ENCODE measurements around the gene TNNT1. TPM values are rescaled to one million over a fixed set of nuclear protein-coding genes. Genes with fewer than 3 reads are reported as not detected.
"Not testable (repeated sequence)": the region's sequence is repeated elsewhere in the genome, so short reads cannot be mapped to it uniquely, and the experiment has no call there.

TNNT1 gene
- total RNA-seq, 1 donor from 2014 or later = 8.3 TPM

DNA sequence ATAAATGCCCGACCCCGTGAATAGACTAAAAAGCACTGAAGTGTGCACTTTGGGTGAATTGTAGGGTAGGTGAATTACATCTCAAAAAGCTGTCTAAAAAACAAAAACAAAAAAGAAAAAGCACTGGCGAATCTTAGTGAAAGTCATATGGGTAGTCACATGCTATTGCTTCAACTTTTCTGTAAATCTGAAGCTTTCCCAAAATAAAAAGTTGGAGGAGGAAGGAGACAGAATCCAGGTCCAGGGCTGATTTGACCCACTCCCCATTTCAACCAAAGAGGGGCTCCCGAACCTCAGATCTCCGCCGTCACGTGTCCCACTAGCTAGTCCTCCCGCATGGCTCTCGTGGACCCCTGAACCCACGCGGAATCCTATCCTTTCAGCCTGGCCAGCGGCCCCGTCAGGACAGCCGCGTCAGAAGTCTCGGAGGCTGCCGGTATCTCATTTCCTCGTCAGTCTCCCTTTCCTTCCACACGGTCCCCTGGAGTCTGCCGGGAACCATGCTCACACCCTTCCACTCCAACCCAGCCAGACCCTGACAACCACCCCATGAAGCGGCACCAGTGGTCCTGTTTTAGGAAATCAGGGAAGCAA is 37.7 kb downstream of the TNNT1 start:
- Mint-ChIP-seq H3K9me3 (ENCODE audit: unreplicated experiment) (no peaks in the 10 kb centered on the region), H3K27me3 (ENCODE audit: low read depth, unreplicated experiment) (no peaks in the 10 kb centered on the region), H3K27ac (ENCODE audit: unreplicated experiment) (no peak overlapping the region), H3K4me1 (ENCODE audit: low read depth, unreplicated experiment) (peaks cover 12% of the 10 kb centered on the region), H3K36me3 (ENCODE audit: low read depth, unreplicated experiment) (peaks cover 4% of the 10 kb centered on the region), H3K4me3 (ENCODE audit: unreplicated experiment) (no peak overlapping the region)
- Histone ChIP-seq H3K4me3 (ENCODE audit: insufficient read depth, low read depth, low read length) (no peak overlapping the region), H3K36me3 (ENCODE audit: insufficient read depth, low read length) (no peaks in the 10 kb centered on the region), H3K27ac (ENCODE audit: low read depth, low read length) (no peak overlapping the region), H4K20me1 (ENCODE audit: insufficient read depth, low read length) (peaks cover 83% of the 10 kb centered on the region), H3K9me3 (ENCODE audit: insufficient read depth, low read depth, low read length) (no peaks in the 10 kb centered on the region), H3K79me2 (ENCODE audit: insufficient read depth, low read length) (peaks cover 77% of the 10 kb centered on the region), H3K4me1 (ENCODE audit: insufficient read depth, low read length) (peaks cover 31% of the 10 kb centered on the region), H3K27me3 (ENCODE audit: insufficient read depth, low read length) (no peaks in the 10 kb centered on the region), H3K4me2 (ENCODE audit: low read length) (no peak overlapping the region), H2AFZ (ENCODE audit: low read depth, low read length) (no peak overlapping the region), H3K9ac (ENCODE audit: low read length) (no peak overlapping the region)
- FAIRE-seq (no peak), DNase-seq (ENCODE audit: low read depth) (no peak)
- no peak for TF ChIP-seq EZH2 (IDR thresholded peaks at IDR 0.05; ENCODE audit: insufficient read depth, low read length)

DNA sequence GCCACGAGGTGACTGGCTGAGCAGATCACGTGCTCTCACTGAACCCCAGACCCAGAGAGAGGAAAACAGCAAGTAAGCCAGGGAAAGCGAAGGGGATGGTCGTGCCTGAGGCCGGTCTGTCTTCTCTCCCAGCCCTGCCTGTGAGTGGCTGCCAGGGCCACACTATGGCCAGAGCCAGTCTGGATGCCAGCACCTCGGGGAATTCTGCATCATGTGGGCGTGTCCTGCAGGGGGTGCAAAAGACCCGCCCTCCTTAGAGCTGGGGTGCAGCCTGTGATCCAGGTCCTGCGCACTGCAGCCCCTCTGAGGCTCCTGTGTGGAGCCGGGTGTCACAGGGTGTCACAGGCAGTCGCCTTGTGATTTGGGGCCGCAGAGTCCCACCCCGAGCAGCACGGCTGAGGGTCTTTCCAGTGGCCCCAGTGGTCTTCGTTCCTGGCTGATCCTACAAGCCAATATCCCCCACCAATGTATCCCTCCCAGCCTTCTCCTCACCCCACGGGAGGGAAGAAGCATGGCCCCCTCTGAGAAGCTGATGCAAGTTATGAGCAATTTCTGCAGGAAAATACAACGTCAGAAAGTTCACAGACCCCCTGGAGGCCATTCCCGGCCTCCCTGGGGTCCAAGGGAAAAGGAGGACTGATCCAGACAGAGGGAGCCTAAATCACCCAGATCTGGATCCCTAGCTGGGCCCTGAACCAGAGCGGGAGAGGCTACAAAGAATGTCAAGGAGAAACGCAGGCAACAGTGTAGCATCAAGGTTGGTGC is 39.3 kb downstream of the TNNT1 start:
- Histone ChIP-seq H3K9ac (ENCODE audit: low read length) (no peak overlapping the region), H3K27ac (ENCODE audit: low read depth, low read length) (no peak overlapping the region), H4K20me1 (ENCODE audit: insufficient read depth, low read length) (peaks cover 81% of the 10 kb centered on the region), H3K27me3 (ENCODE audit: insufficient read depth, low read length) (no peaks in the 10 kb centered on the region), H3K4me1 (ENCODE audit: insufficient read depth, low read length) (peaks cover 18% of the 10 kb centered on the region), H3K4me2 (ENCODE audit: low read length) (no peak overlapping the region), H3K79me2 (ENCODE audit: insufficient read depth, low read length) (peaks cover 73% of the 10 kb centered on the region), H2AFZ (ENCODE audit: low read depth, low read length) (no peak overlapping the region), H3K36me3 (ENCODE audit: insufficient read depth, low read length) (no peaks in the 10 kb centered on the region), H3K9me3 (ENCODE audit: insufficient read depth, low read depth, low read length) (no peaks in the 10 kb centered on the region), H3K4me3 (ENCODE audit: insufficient read depth, low read depth, low read length) (no peak overlapping the region)
- DNase-seq (ENCODE audit: low read depth) (no peak), FAIRE-seq (no peak)
- TF ChIP-seq, protein P1, sequence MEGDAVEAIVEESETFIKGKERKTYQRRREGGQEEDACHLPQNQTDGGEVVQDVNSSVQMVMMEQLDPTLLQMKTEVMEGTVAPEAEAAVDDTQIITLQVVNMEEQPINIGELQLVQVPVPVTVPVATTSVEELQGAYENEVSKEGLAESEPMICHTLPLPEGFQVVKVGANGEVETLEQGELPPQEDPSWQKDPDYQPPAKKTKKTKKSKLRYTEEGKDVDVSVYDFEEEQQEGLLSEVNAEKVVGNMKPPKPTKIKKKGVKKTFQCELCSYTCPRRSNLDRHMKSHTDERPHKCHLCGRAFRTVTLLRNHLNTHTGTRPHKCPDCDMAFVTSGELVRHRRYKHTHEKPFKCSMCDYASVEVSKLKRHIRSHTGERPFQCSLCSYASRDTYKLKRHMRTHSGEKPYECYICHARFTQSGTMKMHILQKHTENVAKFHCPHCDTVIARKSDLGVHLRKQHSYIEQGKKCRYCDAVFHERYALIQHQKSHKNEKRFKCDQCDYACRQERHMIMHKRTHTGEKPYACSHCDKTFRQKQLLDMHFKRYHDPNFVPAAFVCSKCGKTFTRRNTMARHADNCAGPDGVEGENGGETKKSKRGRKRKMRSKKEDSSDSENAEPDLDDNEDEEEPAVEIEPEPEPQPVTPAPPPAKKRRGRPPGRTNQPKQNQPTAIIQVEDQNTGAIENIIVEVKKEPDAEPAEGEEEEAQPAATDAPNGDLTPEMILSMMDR (IDR thresholded peaks at IDR 0.05; ENCODE audit: insufficient read depth, low read depth, low read length) = no peak
- TF ChIP-seq EZH2 (IDR thresholded peaks at IDR 0.05; ENCODE audit: insufficient read depth, low read length) = no peak
- Mint-ChIP-seq H3K4me1 (ENCODE audit: low read depth, unreplicated experiment) (peaks cover 9% of the 10 kb centered on the region), H3K4me3 (ENCODE audit: unreplicated experiment) (peak overlapping the region; percentile 62), H3K27me3 (ENCODE audit: low read depth, unreplicated experiment) (no peaks in the 10 kb centered on the region), H3K36me3 (ENCODE audit: low read depth, unreplicated experiment) (peaks cover 5% of the 10 kb centered on the region), H3K9me3 (ENCODE audit: unreplicated experiment) (no peaks in the 10 kb centered on the region), H3K27ac (ENCODE audit: unreplicated experiment) (no peak overlapping the region)

DNA sequence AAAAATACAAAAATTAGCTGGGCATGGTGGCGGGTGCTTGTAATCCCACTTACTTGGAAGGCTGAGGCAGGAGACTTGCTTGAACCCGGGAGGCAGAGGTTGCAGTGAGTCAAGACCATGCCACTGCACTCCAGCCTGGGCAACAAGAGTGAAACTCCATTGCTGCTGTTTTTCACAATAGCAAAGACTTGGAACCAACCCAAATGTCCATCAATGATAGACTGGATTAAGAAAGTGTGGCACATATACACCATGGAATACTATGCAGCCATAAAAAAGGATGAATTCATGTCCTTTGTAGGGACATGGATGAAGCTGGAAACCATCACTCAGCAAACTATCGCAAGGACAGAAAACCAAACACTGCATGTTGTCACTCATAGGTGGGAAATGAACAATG is 41.8 kb downstream of the TNNT1 start:
- not testable (repeated sequence) for H3K4me3 Mint-ChIP-seq (ENCODE audit: unreplicated experiment); FAIRE-seq; H3K4me3 ChIP-seq (ENCODE audit: insufficient read depth, low read depth, low read length); H3K27ac Mint-ChIP-seq (ENCODE audit: unreplicated experiment); H3K4me1 ChIP-seq (ENCODE audit: insufficient read depth, low read length); DNase-seq (ENCODE audit: low read depth); H3K27ac ChIP-seq (ENCODE audit: low read depth, low read length); H3K4me1 Mint-ChIP-seq (ENCODE audit: low read depth, unreplicated experiment); H3K27me3 ChIP-seq (ENCODE audit: insufficient read depth, low read length); H3K9me3 Mint-ChIP-seq (ENCODE audit: unreplicated experiment); H2AFZ ChIP-seq (ENCODE audit: low read depth, low read length); H3K4me2 ChIP-seq (ENCODE audit: low read length); H3K27me3 Mint-ChIP-seq (ENCODE audit: low read depth, unreplicated experiment); H3K9me3 ChIP-seq (ENCODE audit: insufficient read depth, low read depth, low read length); H3K9ac ChIP-seq (ENCODE audit: low read length)
- H3K36me3 Mint-ChIP-seq (ENCODE audit: low read depth, unreplicated experiment) = peaks cover 14% of the 10 kb centered on the region
- Histone ChIP-seq H3K36me3 (ENCODE audit: insufficient read depth, low read length) (peaks cover 10% of the 10 kb centered on the region), H4K20me1 (ENCODE audit: insufficient read depth, low read length) (peaks cover 62% of the 10 kb centered on the region), H3K79me2 (ENCODE audit: insufficient read depth, low read length) (peaks cover 53% of the 10 kb centered on the region)

Data from astrocyte (in vitro differentiated cells and primary cell).